HG03135 (cell line): ENCODE measurements around the gene RTN4RL1.

Experiments used
- ATAC-seq: cut with Tn5 transposase; IDR thresholded peaks from one replicate; pipeline ENCODE4 v1.9.1; 2021; ENCODE audit warnings: mild to moderate bottlenecking, moderate library complexity; ENCODE audit not compliant: unreplicated experiment

Gene RTN4RL1

GRCh38 chr17:1956134-1956533 lies 69.0 kb downstream of the RTN4RL1 start:
- no peak for ATAC-seq

DNA sequence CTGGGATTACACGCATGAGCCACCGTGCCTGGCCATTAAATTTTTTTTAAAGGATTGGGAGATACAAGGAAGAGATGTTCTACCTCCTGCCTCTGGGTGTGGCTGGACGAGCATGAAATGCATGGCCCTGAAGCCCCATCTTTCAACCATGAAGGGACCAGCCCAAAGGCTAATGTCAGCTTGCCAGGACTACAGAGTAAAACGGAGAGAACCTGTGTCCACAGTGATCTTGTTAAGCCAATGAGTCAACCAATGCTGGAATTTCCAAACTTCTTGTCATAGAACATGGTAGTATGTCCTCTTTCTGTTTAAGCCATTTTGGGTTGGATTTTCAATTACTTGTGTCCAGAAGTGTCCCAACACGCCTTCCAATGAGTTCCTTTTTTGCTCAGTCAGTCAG lies 71.3 kb downstream of the RTN4RL1 start:
- ATAC-seq, result no peak

GRCh38 chr17:1951920-1952319 lies 73.2 kb downstream of the RTN4RL1 start:
- no peak for ATAC-seq

DNA sequence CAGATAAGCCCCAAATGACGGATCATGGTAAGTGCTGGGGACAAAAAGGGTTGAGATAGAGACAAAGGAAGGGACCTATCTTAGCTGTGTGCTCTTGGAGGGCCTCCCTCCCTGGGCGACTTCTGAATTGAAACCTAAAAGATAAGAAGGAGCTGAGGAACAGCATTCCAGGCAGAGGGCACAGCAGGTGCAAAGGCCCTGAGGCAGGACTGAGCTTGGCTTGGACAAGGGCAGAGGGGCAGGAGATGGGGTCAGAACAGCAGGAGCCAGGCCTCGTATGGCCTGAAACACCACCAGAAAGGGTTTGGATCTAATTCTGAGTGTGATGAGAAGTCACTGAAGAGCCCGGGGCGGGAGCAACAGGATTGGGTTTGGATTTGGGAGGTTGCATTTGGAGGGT lies 75.4 kb downstream of the RTN4RL1 start:
- no peak for ATAC-seq

GRCh38 chr17:1948517-1948825 lies 76.7 kb downstream of the RTN4RL1 start:
- ATAC-seq, result no peak

DNA sequence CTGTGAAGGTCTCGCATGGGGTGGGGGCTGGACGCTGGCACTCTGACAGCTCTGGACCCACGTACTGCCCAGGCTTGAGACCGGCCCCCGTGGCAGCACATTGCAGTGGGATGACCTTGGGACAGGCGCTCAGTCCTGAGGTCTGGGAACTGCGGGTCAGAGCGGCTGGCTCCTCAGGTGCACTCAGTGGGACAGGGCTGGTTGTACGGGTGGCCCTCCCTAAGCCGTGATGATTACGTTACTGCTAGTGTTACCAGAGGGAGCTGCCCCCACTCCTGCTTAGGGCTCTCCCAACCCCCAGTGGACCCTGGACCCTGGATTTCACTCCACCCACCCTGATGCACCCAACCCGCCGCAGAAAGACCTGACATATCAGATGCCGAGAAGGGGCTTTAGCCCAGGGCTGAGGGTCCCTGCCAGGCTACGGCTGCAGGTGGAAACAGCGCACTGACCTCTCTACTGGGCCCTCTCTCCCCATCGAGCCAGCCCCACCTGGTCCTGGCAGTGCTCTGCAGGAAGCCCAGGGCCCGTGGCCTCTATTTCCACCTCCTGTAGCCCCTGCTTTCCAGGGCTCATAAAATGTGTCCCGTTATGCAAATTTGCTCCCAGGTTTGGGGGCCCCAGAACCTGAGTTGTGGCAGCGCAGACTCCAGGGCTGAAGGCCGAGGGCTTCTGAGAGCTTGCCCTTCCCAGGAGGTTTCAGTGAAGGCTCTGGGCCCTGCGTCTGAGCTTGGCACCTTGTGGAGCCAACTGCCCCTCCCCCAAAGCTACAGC lies 77.2 kb downstream of the RTN4RL1 start:
- no peak for ATAC-seq

DNA sequence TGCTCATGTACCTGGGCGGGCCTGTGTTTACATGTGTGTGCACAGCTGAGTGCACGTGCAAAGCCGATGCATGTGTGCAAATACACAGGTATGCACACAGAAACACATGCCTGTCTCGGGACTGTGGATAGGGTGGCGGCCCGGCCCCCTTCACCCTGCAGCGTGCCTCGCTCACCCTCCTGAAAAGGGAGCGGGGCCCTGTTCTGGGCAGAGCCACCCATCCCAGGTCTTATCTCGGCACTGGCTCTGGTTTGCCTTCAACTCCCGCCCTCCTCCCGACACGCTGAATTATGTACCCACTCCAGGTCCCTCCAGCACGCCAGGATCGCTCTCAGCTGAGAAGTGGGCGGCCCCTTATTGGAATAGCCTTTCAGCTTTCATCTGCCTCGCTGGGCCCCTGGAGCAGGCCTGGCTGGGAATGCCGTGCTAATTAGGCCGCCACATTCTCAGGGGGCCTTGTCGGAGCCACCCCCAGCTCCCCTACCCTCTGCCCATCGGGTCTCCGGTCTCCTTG lies 77.8 kb downstream of the RTN4RL1 start:
- no peak for ATAC-seq

- ATAC-seq, result no peak
Observed at GRCh38 chr17:1946021-1946932, 78.9 kb downstream of the RTN4RL1 start.

GRCh38 chr17:1945621-1946020 lies 79.5 kb downstream of the RTN4RL1 start:
- no peak for ATAC-seq

- ATAC-seq, result no peak
Observed at GRCh38 chr17:1943436-1943831, 81.7 kb downstream of the RTN4RL1 start.

GRCh38 chr17:1942666-1943435 lies 82.3 kb downstream of the RTN4RL1 start:
- ATAC-seq, result no peak

DNA sequence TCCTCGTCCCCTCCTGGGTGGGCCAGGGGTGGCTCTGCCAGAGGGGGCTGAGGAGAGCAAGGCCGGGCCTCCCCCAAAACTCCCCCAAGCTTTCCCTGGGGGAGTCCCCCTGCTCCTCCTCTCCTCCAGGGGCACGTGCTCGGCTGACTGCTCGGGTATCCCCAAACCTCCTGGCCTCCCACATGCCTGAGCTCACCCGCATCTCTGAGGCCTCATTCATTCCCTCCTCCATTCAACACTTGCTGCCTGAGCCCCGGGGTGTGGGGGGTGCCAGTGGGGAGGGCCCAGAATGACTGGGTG lies 83.1 kb downstream of the RTN4RL1 start:
- ATAC-seq, result no peak

DNA sequence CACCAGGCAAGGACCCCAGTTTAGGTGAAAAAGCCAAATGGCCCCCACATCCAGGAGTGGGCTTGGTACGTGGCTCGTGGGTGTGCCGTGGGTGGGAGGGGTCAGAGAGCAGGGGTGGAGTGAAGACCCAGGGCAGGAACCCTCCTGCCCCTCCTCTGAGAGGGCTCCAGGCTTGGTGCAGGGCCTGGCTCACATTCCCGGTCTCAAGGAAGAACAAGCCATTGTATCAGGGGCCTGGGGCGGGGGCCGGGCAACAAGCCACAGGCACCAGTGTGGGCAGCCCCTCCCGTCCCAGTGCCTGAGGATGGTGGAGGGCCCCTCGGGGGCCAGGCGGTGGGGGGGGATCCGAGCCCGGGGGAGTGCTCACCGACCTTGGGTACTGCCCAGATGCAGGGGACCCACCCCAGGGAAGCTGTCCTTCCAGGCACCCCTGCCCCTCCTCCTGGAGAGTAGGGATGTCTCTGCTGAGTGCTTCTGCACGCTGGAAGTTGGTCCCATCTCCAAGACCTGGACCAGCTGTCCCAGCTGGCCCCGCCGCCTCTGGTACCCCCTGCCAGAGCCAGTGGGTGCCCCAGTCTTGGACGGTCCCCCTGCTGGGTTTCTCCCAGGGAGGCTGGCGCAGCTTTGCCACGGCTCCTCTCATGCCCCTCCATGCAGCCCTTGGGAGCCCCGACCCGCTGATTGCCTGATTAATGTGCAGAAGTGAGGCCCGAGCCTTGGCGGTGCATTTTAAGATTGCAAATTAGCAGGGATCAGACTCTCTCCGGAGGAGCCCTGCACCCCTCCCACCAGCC lies 83.7 kb downstream of the RTN4RL1 start:
- ATAC-seq, result no peak

- ATAC-seq, result no peak
Observed at GRCh38 chr17:1940810-1941185, 84.3 kb downstream of the RTN4RL1 start.

- no peak for ATAC-seq
Observed at GRCh38 chr17:1939981-1940809, 84.9 kb downstream of the RTN4RL1 start.

GRCh38 chr17:1937461-1937860 lies 87.7 kb downstream of the RTN4RL1 start:
- ATAC-seq, result no peak

DNA sequence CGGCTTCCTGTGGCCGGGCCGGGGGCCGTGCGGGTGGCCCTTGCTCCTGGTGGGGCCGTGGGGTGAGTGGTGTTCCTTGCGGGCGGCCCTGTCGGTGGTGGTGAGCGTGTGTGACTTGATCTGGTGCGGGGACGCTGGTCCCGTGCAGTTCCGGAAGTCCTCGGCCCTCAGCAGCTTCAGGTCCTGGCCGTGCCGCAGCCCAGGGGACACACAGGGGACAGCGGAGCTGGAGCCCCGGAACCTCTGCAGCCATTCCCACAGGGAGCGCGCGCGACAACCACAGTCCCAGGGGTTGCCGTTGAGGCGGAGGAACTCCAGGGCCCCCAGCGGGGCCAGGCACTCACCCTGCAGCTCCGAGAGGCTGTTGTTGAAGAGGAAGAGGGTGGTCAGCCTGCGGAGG lies 88.4 kb downstream of the RTN4RL1 start:
- no peak for ATAC-seq

DNA sequence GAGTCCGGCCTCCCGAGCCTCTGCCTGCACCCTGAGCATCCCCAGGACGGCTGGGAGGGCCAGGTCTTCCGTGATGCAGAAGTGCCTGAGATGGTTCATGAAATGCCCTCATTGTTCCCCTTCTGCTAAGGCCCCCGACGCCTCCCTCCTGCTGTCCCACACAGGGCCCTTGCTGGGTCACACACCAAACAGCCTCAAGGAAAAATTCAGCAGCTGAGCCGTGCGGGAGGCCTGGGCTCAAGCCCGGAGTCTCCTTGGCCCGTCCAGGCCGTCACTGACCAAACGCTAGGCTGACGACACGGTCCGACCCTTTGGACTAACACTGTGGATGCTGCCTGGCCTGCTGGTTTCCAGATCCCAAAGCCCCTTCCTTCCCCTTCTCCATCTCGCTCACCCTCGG lies 90.2 kb downstream of the RTN4RL1 start:
- ATAC-seq, result no peak

DNA sequence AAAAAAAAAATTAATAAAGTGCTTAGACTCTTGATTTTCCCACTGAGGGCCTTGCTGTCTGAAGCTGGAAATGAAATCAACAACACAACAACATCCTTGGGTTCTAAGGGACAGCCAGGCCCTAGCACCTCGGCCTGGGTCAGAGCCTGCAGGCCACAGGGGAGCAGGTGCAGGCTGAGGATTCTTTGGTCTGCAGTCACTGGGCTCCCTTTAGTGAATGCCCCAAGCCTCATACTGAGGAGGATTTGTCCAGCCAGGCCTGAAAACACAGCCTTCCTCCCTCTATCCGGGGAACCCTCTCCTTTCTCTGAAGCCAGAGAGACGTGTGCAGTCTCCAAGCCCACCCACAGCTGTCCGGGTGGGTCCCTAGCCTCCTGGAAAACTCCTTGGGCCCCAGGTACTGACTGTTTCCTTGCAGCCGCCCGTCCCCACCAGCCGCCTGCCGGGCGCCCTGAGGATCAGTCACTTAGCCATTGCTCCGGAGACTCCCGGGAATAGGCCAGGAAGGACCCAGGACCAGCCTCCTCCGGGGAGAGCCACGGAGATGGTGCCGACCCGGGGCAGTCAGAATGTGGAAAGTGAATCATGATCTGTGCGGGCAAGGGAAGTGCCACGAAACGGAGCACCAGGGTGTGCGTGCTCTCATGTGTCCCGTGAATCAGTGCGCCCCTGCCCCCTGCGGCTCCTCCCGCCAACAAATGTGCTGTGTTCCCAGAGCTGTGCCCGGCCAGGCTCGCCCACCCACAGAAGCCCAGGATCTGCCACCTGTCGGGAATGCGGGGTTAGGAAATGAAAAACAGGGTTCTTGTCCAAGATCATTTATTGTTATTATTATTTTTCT lies 91.0 kb downstream of the RTN4RL1 start:
- no peak for ATAC-seq
